ENCODE results near the gene NANP.

DNA sequence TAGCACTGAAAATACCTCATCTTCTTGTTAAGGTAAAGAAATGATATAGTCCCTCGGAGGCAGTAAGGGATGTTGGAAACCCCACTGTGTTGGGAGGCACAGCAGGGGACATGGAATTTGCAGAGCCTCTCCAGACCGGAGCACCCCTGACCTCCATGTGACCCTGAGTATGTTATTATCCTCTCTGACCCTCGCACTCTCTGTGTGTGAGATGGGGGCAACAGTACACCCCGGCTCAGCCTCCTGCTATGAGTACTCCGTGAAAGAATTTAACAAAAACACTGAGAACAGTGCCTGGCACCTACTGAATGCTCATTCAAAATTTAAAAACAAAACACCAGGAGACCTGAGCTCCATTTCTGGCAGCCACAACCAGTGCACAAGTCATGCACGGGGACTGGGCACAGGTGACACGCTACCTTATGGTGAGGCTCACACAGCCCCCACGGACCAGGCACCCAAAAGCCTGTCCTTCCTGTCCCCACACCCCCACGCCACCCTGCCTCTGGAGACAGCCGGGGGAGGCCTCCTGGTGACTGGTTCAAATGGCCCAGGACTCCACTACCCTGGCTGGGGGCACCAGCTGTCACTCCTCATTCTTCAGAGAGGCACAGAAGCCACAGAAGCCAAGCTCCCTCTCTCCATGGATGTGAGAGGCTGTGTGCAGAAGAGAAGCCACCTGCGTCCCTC is 44.6 kb downstream of the NANP start:
- TF ChIP-seq POLR2A (IDR thresholded peaks at IDR 0.05; ENCODE audit: borderline replicate concordance, extremely low read depth, insufficient read depth, insufficient read length): no peak
- TF ChIP-seq, protein P1, sequence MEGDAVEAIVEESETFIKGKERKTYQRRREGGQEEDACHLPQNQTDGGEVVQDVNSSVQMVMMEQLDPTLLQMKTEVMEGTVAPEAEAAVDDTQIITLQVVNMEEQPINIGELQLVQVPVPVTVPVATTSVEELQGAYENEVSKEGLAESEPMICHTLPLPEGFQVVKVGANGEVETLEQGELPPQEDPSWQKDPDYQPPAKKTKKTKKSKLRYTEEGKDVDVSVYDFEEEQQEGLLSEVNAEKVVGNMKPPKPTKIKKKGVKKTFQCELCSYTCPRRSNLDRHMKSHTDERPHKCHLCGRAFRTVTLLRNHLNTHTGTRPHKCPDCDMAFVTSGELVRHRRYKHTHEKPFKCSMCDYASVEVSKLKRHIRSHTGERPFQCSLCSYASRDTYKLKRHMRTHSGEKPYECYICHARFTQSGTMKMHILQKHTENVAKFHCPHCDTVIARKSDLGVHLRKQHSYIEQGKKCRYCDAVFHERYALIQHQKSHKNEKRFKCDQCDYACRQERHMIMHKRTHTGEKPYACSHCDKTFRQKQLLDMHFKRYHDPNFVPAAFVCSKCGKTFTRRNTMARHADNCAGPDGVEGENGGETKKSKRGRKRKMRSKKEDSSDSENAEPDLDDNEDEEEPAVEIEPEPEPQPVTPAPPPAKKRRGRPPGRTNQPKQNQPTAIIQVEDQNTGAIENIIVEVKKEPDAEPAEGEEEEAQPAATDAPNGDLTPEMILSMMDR (IDR thresholded peaks at IDR 0.05 in 2 of 3, conservative IDR thresholded peaks at IDR 0.05 in 1 of 3; ENCODE audit: borderline replicate concordance in 1 of 3, insufficient read depth in 1 of 3, low read depth in 2 of 3, low read length in 2 of 3): no peak
- no peak for TF ChIP-seq TCF7L2 (IDR thresholded peaks at IDR 0.05; ENCODE audit: borderline replicate concordance, extremely low read depth, insufficient read depth, insufficient read length)
- TF ChIP-seq RAD21 (IDR thresholded peaks at IDR 0.05; ENCODE audit: low read depth): no peak
- TF ChIP-seq JUND (IDR thresholded peaks at IDR 0.05): no peak
